Measurements from ENCODE around the gene NAA38. TPM values are rescaled to one million over a fixed set of nuclear protein-coding genes. Genes with fewer than 3 reads are reported as not detected.

Gene NAA38
- total RNA-seq, 1 donor from 2014 or later = 108 TPM

DNA sequence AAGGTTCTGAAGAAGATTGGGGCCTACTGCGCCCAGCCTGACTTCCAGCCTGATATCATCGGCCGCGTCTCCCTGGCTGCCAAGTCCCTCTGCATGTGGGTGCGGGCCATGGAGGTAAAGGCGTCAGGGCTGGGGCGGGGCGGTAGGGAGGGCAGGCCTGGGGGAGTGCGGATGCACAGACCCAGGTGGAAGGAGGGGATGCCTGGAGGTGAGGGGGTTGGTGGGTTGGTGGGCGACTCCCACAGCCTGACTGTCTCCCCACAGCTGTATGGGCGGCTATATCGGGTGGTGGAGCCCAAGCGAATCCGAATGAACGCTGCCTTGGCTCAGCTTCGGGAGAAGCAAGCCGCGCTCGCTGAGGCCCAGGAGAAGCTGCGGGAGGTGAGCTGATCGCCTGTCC is 50.2 kb downstream of the NAA38 start:
- H3K4me3 ChIP-seq (ENCODE audit: low read depth, low read length) = no peak overlapping the region
- TF ChIP-seq CTCF (conservative IDR thresholded peaks at IDR 0.05; ENCODE audit: low read depth, low read length) = no peak
- no peak for DNase-seq (ENCODE audit: low read depth)

Other genes starting within 250 kb of the NAA38 start
- 49.9 and 53.6 TPM in 2 replicates for gene FXR2, start 242.7 kb downstream of the NAA38 start, total RNA-seq
- gene SAT2, start 229.7 kb downstream of the NAA38 start, total RNA-seq = 32.6 and 43.4 TPM in 2 replicates
- not detected in 2 replicates for gene SHBG, start 227.4 kb downstream of the NAA38 start, total RNA-seq
- not detected in 2 replicates for gene ATP1B2, start 206.6 kb downstream of the NAA38 start, total RNA-seq
- gene TP53, start 170.1 kb downstream of the NAA38 start, total RNA-seq = 49.4 and 89.4 TPM in 2 replicates
- gene WRAP53, start 169.1 kb downstream of the NAA38 start, total RNA-seq = 14.9 and 41.6 TPM in 2 replicates
- 0.94 and 1.7 TPM in 2 replicates for gene EFNB3, start 152.4 kb downstream of the NAA38 start, total RNA-seq
- gene DNAH2, start 139.8 kb downstream of the NAA38 start, total RNA-seq = not detected in 2 replicates
- 1.9 and 2.7 TPM in 2 replicates for gene KDM6B, start 23.3 kb downstream of the NAA38 start, total RNA-seq
- 7.3 and 19.8 TPM in 2 replicates for gene TMEM88, start 2.5 kb downstream of the NAA38 start, total RNA-seq
- 5.1 and 5.9 TPM in 2 replicates for gene CYB5D1, start 444 bp upstream of the NAA38 start, total RNA-seq
- 30.3 and 40.7 TPM in 2 replicates for gene CHD3, start 31.2 kb upstream of the NAA38 start, total RNA-seq
- 0.35 and 0.65 TPM in 2 replicates for gene RNF227, start 58.7 kb upstream of the NAA38 start, total RNA-seq
- gene KCNAB3, start 72.3 kb upstream of the NAA38 start, total RNA-seq = 0.06 and 1.2 TPM in 2 replicates
- gene TRAPPC1, start 74.4 kb upstream of the NAA38 start, total RNA-seq = 76.1 and 95.3 TPM in 2 replicates
- 26.8 and 44.9 TPM in 2 replicates for gene CNTROB, start 74.6 kb upstream of the NAA38 start, total RNA-seq
- gene GUCY2D, start 145.1 kb upstream of the NAA38 start, total RNA-seq = not detected in 2 replicates
- 0.07 and 1.3 TPM in 2 replicates for gene ALOX15B, start 181.5 kb upstream of the NAA38 start, total RNA-seq
- 0.35 TPM in 1 of 2 replicates, not detected in the other for gene ALOX12B, start 230.2 kb upstream of the NAA38 start, total RNA-seq

All from epithelial cell of proximal tubule (primary cell).